NB4 (cell line): ENCODE measurements around the gene GALNT2.

Experiments
- CTCF ChIP-seq: IDR thresholded peaks from one replicate; pipeline ENCODE4 v1.5.1; 2012; ENCODE audit warnings: low read depth, low read length
- POLR2A ChIP-seq: IDR thresholded peaks from 2 replicates; pipeline ENCODE4 v1.6.1; 2011; ENCODE audit warnings: mild to moderate bottlenecking; ENCODE audit not compliant: insufficient read length; ENCODE audit errors: extremely low read depth

GRCh38 chr1:230074270-230074669 is 7.2 kb downstream of the GALNT2 start:
- TF ChIP-seq CTCF (no peak), POLR2A (no peak)
